Measurements from ENCODE around the gene HADHA. TPM values are rescaled to one million over a fixed set of nuclear protein-coding genes. Genes with fewer than 3 reads are reported as not detected.

Gene HADHA
- polyA plus RNA-seq, 1 of the 3 experiments (the other 2 are of a cell fraction) = 64.3 TPM

GRCh38 chr2:26175466-26176278 lies 68.8 kb downstream of the HADHA start (continued):
- no peak for TF ChIP-seq RAD21 (IDR thresholded peaks at IDR 0.05; ENCODE audit: low read length)
- no peak for TF ChIP-seq EZH2phosphoT487 (IDR thresholded peaks at IDR 0.05; ENCODE audit: borderline replicate concordance, low read depth)
- TF ChIP-seq POLR2AphosphoS5 (IDR thresholded peaks at IDR 0.05; ENCODE audit: low read depth, low read length) = no peak
- no peak for TF ChIP-seq FOXM1 (IDR thresholded peaks at IDR 0.05; ENCODE audit: low read depth)
- TF ChIP-seq FOSL2 (IDR thresholded peaks at IDR 0.05; ENCODE audit: borderline replicate concordance, low read depth) = no peak
- TF ChIP-seq PBX3 (IDR thresholded peaks at IDR 0.05) = no peak
- TF ChIP-seq SMC3 (IDR thresholded peaks at IDR 0.05; ENCODE audit: low read depth, low read length) = no peak
- TF ChIP-seq YY1 (IDR thresholded peaks at IDR 0.05; ENCODE audit: low read depth) = no peak
- TF ChIP-seq RCOR1 (IDR thresholded peaks at IDR 0.05; ENCODE audit: low read length) = no peak

- Histone ChIP-seq H3K4me3 (ENCODE audit: low read depth in 2 of 2, low read length in 1 of 2) (no peak overlapping the region), H4K20me1 (ENCODE audit: insufficient read depth) (no peaks in the 10 kb centered on the region), H3K27ac (ENCODE audit: low read depth in 2 of 2, low read length in 1 of 2) (no peak overlapping the region), H3K9ac (no peak overlapping the region), H3K36me3 (replicated peaks in 1 of 2; ENCODE audit: control insufficient read depth in 1 of 2, insufficient read depth in 2 of 2, low read length in 1 of 2) (no peaks in the 10 kb centered on the region), H3K4me1 (ENCODE audit: control insufficient read depth in 1 of 2, insufficient read depth in 2 of 2, low read depth in 1 of 2, low read length in 1 of 2) (peaks cover 0 to 19% of the 10 kb centered on the region in 2 experiments; a peak in 1 of 4 replicates), H3K4me2 (no peak overlapping the region), H3F3A (replicated peaks; ENCODE audit: insufficient read depth) (no peaks in the 10 kb centered on the region), H3K79me2 (ENCODE audit: insufficient read depth) (no peaks in the 10 kb centered on the region), H3K27me3 (ENCODE audit: insufficient read depth) (no peaks in the 10 kb centered on the region), H2AFZ (ENCODE audit: low read depth) (no peak overlapping the region), H3K9me3 (no peaks in the 10 kb centered on the region), H3K9me2 (no peaks in the 10 kb centered on the region)
- ChIA-PET POLR2A (no interaction called here), CTCF (interaction anchor here (0.6 to 2.2 kb wide), 9 partner anchors 29 to 494 kb away, joined by 3 to 6 read pairs (median 3); no protein-coding TSS in a partner anchor)
- TF ChIP-seq TCF12 (IDR thresholded peaks at IDR 0.05) (no peak), REST (IDR thresholded peaks at IDR 0.05; ENCODE audit: low read depth, low read length) (peak; percentile 78; the same call in 1 of the 2 replicates), NFIC (IDR thresholded peaks at IDR 0.05; ENCODE audit: borderline replicate concordance) (no peak)
- 84% methylated on average over 9 of the region's 10 CpGs for WGBS (ENCODE audit: low lambda C conversion rate)
- peak; percentile 41 for DNase-seq
Observed at GRCh38 chr2:26174691-26175465, 69.6 kb downstream of the HADHA start.

Data from SK-N-SH (cell line).